Prostate gland (tissue), 2 donors: ENCODE data around the gene HSPH1. TPM values are rescaled to one million over a fixed set of nuclear protein-coding genes. Genes with fewer than 3 reads are reported as not detected.

Source experiments
- DNase-seq: peaks from one replicate; pipeline ENCODE4 v3.0.0-alpha.2; 2019; ENCODE audit warnings: low spot score
- H3K27ac ChIP-seq, 2 donors: fragments of 200-600 bp; sonication (generic); 2 replicates each; pipeline ENCODE4 v1.5.1; 2017 to 2019
- H3K27me3 ChIP-seq: fragments of 200-600 bp; sonication (generic); replicated peaks from 2 replicates; pipeline ENCODE4 v1.5.1; 2019; ENCODE audit not compliant: insufficient read depth
- H3K36me3 ChIP-seq, 2 donors: fragments of 200-600 bp; sonication (generic); 1 replicate in 1 of 2; 2 replicates in 1 of 2; pipeline versions ENCODE4 v1.5.1 to v1.8.1; 2017 to 2019
- H3K4me1 ChIP-seq: fragments of 200-600 bp; sonication (generic); replicated peaks from 2 replicates; pipeline ENCODE4 v1.5.1; 2019
- H3K4me3 ChIP-seq, 2 donors: fragments of 200-600 bp; sonication (generic); 2 replicates each; pipeline ENCODE4 v1.5.1; 2017 to 2019
- H3K9me3 ChIP-seq: fragments of 200-600 bp; sonication (generic); 2 replicates; pipeline ENCODE4 v1.5.1; 2017
- POLR2A ChIP-seq: fragments of 450-650 bp; IDR thresholded peaks from one replicate; pipeline ENCODE4 v1.6.1; 2016; ENCODE audit warnings: antibody characterized with exemption, mild to moderate bottlenecking
- POLR2AphosphoS5 ChIP-seq: sonication (generic); formaldehyde crosslinking; IDR thresholded peaks from one replicate; pipeline ENCODE4 v1.6.1; 2017; ENCODE audit warnings: antibody characterized with exemption
- WGBS: methylation state at CpG from one replicate; pipeline ENCODE4 v1.1.5; 2018; 5-methylcytosine and 5-hydroxymethylcytosine counted together
- intact Hi-C: fragments of 100-400 bp; cut with DNase I; formaldehyde crosslinking; loops from one replicate; pipeline ENCODE4 v1.14.2; 2022
- total RNA-seq, 2 donors: library from RNA; depleted of rRNA; stranded (reverse); fragments of >200 nt; gene quantifications; one replicate each; pipeline ENCODE4 v1.1.0, GENCODE V29; 2016
- TF ChIP-seq, protein P1 (sequence below), 4 experiments: fragments of 200-600 bp in 2 of 4; fragments of 450-650 bp in 2 of 4; sonication (generic) in 2 of 4; IDR thresholded peaks; 1 replicate in 3 of 4; 2 replicates in 1 of 4; pipeline ENCODE4 v1.5.1; 2016 to 2019; ENCODE audit warnings: antibody characterized with exemption in 4 of 4, mild to moderate bottlenecking in 2 of 4, moderate library complexity in 2 of 4

HSPH1 gene
- total RNA-seq, 2 donors from 2014 or later: 33.5 to 60.6 TPM

DNA sequence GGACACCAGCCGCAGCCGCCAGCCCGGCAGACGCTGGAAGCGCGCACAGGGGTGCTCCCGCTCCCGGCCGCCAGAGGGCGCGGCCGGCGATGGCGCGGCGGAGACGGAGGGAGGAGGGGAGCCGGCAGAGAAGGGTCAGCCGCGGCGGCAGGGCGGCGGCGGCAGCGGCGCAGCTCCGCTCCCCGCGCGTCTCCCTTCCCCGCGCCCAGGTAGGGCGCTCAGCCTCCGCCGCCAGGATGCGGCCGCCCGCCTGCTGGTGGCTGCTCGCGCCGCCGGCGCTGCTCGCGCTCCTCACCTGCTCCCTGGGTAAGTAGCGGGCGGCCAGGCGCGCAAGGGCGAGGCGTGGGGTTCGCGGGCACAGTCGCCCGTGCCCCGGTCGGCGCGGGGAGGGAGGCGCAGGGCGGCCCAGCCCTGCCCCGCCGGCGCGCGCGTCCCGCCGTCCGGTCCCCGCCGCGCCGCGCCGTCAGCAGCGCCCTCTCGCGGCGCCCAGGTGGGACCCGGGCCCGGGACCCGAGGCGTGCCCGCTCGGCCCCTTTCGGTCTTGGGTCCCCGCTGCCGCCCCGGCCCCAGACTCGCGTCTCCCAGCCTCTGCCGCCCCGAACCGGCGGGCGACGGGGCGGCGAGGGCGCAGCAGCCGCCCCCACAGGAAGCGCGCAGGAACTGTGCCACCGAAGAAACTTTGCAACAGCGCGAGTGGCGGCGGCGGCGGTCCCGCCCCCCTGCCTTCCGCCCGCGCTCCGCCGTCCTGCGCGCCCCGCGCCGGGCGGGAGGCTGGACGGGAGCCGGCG, 38.3 kb upstream of the HSPH1 start, which contains the start of gene B3GLCT:
Gene B3GLCT (plus strand): TSS at position 127 of the 788 bp plus-strand sequence. CDS start 110 bp downstream, at position 237.
- no peaks in the 10 kb centered on the region for H3K4me1 ChIP-seq
- TF ChIP-seq, protein P1, sequence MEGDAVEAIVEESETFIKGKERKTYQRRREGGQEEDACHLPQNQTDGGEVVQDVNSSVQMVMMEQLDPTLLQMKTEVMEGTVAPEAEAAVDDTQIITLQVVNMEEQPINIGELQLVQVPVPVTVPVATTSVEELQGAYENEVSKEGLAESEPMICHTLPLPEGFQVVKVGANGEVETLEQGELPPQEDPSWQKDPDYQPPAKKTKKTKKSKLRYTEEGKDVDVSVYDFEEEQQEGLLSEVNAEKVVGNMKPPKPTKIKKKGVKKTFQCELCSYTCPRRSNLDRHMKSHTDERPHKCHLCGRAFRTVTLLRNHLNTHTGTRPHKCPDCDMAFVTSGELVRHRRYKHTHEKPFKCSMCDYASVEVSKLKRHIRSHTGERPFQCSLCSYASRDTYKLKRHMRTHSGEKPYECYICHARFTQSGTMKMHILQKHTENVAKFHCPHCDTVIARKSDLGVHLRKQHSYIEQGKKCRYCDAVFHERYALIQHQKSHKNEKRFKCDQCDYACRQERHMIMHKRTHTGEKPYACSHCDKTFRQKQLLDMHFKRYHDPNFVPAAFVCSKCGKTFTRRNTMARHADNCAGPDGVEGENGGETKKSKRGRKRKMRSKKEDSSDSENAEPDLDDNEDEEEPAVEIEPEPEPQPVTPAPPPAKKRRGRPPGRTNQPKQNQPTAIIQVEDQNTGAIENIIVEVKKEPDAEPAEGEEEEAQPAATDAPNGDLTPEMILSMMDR (IDR thresholded peaks at IDR 0.05): peak; percentile 84 to 95 (median 87)
- TF ChIP-seq POLR2AphosphoS5 (no peak), POLR2A (peak; percentile 24)
- intact Hi-C loops: loop anchor here (5.0 kb wide), 1 partner anchor 38 kb away; the partner anchor contains the start of gene HSPH1

DNA sequence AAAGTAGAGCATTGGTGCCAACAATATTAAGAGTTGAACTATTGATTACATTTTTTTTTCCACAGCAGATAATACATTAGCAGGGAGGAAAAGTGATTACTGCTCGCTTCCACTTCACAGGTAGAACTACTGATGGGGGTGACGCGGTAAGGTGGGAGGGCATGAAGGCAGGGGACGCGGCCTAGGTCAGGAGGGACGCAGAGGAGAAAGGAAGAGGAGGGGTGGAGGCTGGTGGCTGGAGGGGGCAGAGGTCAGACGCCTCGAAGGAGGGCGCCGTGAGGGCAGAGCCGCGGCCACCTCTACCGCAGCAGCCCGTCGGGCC, 37.8 kb upstream of the HSPH1 start:
- Histone ChIP-seq H3K27me3 (no peaks in the 10 kb centered on the region), H3K4me1 (no peaks in the 10 kb centered on the region), H3K9me3 (no peaks in the 10 kb centered on the region), H3K27ac (peak overlapping the region; percentile 95 to 96), H3K36me3 (no peaks in the 10 kb centered on the region), H3K4me3 (peak overlapping the region; percentile 77 to 78)
- intact Hi-C loops: loop anchor here (5.0 kb wide), 1 partner anchor 37 kb away; the partner anchor contains the start of gene HSPH1
- TF ChIP-seq, protein P1 (IDR thresholded peaks at IDR 0.05): no peak
- no peak for TF ChIP-seq POLR2A
- TF ChIP-seq POLR2AphosphoS5: no peak
- WGBS: 10% methylated on average over 15 of the region's 15 CpGs
- no peak for DNase-seq

More for the DNA sequence above, 38.3 kb upstream of the HSPH1 start, which contains the start of gene B3GLCT:
- no peaks in the 10 kb centered on the region for H3K36me3 ChIP-seq
- peak within 1 kb of the TSS; percentile 77 to 78 for H3K4me3 ChIP-seq
- H3K27ac ChIP-seq: peak within 1 kb of the TSS; percentile 95 to 96
- DNase-seq: peak; percentile 65
- H3K9me3 ChIP-seq: no peaks in the 10 kb centered on the region
- WGBS: 0% methylated on average over 5 of the region's 126 CpGs
- no peaks in the 10 kb centered on the region for H3K27me3 ChIP-seq

DNA sequence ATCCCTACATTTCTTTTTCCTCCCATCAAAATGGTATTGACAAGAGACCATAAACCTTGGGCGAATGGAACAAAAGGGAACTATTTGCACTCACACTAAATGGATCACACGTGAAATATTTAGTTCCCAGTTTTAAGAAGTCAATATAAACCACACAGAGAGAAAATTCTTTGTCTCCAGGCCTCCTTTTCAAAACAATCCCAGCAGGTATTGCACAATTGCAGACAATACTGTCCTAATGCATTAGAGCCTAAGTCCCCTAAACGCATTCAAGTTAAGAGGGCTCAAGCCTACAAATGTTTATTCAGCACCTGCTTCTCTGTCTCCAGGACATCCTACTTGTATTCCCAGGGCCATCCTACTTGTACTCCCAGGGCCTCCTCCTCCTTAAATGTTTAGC, 36.8 kb upstream of the HSPH1 start:
- DNase-seq: no peak
- Histone ChIP-seq H3K27ac (no peak overlapping the region), H3K9me3 (no peaks in the 10 kb centered on the region), H3K27me3 (no peaks in the 10 kb centered on the region), H3K4me3 (no peak overlapping the region), H3K4me1 (no peaks in the 10 kb centered on the region), H3K36me3 (no peaks in the 10 kb centered on the region)
- TF ChIP-seq POLR2AphosphoS5: no peak
- TF ChIP-seq, protein P1 (IDR thresholded peaks at IDR 0.05): no peak
- no peak for TF ChIP-seq POLR2A
- intact Hi-C loops: loop anchor here (5.0 kb wide), 1 partner anchor 36 kb away; the partner anchor contains the start of gene HSPH1
- WGBS: 79% methylated on average over 3 of the region's 3 CpGs

DNA sequence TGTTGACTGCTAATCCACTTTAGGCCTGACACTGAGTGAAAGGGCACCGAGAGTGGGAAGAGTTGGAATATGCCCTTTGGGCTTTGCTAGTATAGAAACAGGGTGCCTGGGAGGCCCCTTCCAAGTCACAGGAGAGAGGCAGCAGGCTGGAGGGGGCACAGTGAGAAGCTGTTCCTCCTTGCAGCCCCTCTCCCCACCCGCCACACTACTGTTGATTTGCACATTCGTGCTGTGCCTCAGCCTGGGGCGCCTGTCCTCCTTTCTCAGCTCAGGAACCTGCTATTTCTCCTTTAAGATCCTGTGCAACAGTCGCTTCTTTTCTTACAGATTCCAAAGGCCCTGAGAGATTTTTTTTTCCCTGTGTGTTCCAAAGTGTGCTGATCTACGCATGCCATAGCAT, 35.3 kb upstream of the HSPH1 start:
- Histone ChIP-seq H3K36me3 (no peaks in the 10 kb centered on the region), H3K4me1 (no peaks in the 10 kb centered on the region), H3K27ac (no peak overlapping the region), H3K27me3 (no peaks in the 10 kb centered on the region), H3K4me3 (no peak overlapping the region), H3K9me3 (no peaks in the 10 kb centered on the region)
- no peak for DNase-seq
- TF ChIP-seq POLR2AphosphoS5 (no peak), POLR2A (no peak)
- TF ChIP-seq, protein P1 (IDR thresholded peaks at IDR 0.05): no peak
- intact Hi-C loops: loop anchor here (5.0 kb wide), 1 partner anchor 35 kb away; the partner anchor contains the start of gene HSPH1
- 95% methylated on average over 6 of the region's 6 CpGs for WGBS
